Thoracic aorta (tissue), 2 donors: Measurements from ENCODE around the gene CLCN2. TPM values are rescaled to one million over a fixed set of nuclear protein-coding genes. Genes with fewer than 3 reads are reported as not detected.

Source experiments
- ATAC-seq: fragments of 150-250 bp; one replicate; pipeline ENCODE4 v1.8.0; 2017; ENCODE audit warnings: low read depth; ENCODE audit not compliant: insufficient number of reproducible peaks, low FRiP score
- DNase-seq: peaks from one replicate; pipeline ENCODE4 v3.0.0-alpha.2; 2020; ENCODE audit warnings: low spot score
- H3K27ac ChIP-seq, 2 donors: fragments of 200-600 bp; sonication (generic); 1 replicate in 1 of 2; 2 replicates in 1 of 2; pipeline ENCODE4 v1.5.1; 2016; ENCODE audit warnings: mild to moderate bottlenecking in 2 of 2, moderate library complexity in 2 of 2
- H3K27me3 ChIP-seq: fragments of 200-600 bp; sonication (generic); replicated peaks from 2 replicates; pipeline ENCODE4 v1.6.0; 2016; ENCODE audit warnings: mild to moderate bottlenecking; ENCODE audit not compliant: insufficient read depth
- H3K36me3 ChIP-seq: fragments of 200-600 bp; sonication (generic); one replicate; pipeline ENCODE4 v1.5.1; 2016
- H3K4me1 ChIP-seq, 2 donors: fragments of 200-600 bp; sonication (generic); 1 replicate in 1 of 2; 2 replicates in 1 of 2; pipeline versions ENCODE4 v1.5.1 to v1.6.0; 2016; ENCODE audit warnings: low read depth in 2 of 2, mild to moderate bottlenecking in 1 of 2; ENCODE audit not compliant: control insufficient read depth in 1 of 2
- H3K4me3 ChIP-seq: fragments of 200-600 bp; sonication (generic); 2 replicates; pipeline ENCODE4 v1.5.1; 2016; ENCODE audit warnings: mild to moderate bottlenecking
- H3K9me3 ChIP-seq: fragments of 200-600 bp; sonication (generic); 2 replicates; pipeline ENCODE4 v1.5.1; 2016
- CTCF ChIP-seq: fragments of 200-600 bp; sonication (generic); IDR thresholded peaks from one replicate; pipeline ENCODE4 v1.5.1; 2019; ENCODE audit warnings: antibody characterized with exemption
- total RNA-seq, 2 donors: library from RNA; depleted of rRNA; stranded (reverse); fragments of >200 nt; gene quantifications; one replicate each; pipeline versions ENCODE4 v1.1.0 to v1.2.3, GENCODE V29; 2016

CLCN2 gene
- total RNA-seq, 2 donors from 2014 or later, result 4.3 to 8.0 TPM

DNA sequence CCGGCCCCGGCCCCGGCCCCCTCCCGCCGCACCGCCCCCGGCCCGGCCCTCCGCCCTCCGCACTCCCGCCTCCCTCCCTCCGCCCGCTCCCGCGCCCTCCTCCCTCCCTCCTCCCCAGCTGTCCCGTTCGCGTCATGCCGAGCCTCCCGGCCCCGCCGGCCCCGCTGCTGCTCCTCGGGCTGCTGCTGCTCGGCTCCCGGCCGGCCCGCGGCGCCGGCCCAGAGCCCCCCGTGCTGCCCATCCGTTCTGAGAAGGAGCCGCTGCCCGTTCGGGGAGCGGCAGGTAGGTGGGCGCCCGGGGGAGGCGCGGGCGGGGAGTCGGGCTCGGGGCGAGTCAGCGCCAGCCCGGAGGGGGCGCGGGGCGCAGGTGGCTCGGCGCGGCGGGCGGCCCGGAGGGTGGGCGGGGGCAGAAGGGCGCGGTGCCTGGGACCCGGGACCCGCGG lies 18.8 kb upstream of the CLCN2 start:
- Histone ChIP-seq H3K27ac (no peak overlapping the region), H3K4me3 (peak overlapping the region; percentile 77), H3K36me3 (no peaks in the 10 kb centered on the region), H3K9me3 (no peaks in the 10 kb centered on the region), H3K4me1 (peaks cover 4 to 13% of the 10 kb centered on the region in 2 donors), H3K27me3 (no peaks in the 10 kb centered on the region)
- no peak for TF ChIP-seq CTCF
- DNase-seq (no peak), ATAC-seq (no peak)

DNA sequence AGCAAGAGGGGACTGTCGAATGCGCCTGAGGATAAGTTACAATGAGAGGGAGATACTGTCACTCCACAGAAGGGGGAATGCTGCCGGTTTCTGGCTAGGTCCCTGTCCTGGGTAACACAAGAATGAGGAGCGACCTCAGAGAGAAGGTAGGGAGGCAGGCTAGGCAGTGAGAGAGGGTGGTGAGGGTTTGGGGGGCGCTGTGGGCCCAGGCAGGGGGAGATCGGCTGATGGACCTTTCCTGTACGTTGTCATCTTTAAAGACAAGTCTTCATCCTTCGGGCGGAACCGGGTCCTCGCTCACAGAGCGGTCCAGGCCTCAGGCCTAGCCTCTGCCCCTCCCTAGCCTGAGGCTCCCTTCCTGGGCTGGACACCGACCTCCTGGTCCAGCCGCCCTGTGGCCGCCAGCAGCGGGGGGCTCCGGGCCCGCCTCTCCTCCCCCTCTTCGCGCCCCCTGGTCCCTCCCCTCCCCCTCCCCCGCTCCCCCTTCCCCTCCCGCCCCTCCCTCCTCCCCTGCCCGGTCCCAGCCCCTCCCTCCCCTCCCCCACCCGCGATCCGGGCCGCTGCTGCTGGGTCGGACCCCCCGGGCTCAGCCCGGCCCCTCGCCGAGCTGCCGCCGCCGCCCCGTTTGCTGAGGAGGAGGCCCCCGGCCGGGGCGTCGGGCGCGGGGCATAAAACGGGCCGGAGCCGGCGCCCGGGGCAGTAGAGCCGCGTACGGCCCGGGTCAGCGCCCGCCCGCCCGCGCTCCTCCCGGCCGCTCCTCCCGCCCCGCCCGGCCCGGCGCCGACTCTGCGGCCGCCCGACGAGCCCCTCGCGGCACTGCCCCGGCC lies 18.2 kb upstream of the CLCN2 start, which contains the start of gene CHRD:
TSS of gene CHRD (plus strand) at position 697 of the 827 bp plus-strand sequence. CDS start 265 bp downstream, outside the sequence.
- Histone ChIP-seq H3K4me3 (peak within 1 kb of the TSS; percentile 77), H3K36me3 (no peaks in the 10 kb centered on the region), H3K27ac (no peak within 1 kb of the TSS), H3K9me3 (no peaks in the 10 kb centered on the region), H3K4me1 (peaks cover 4 to 13% of the 10 kb centered on the region in 2 donors), H3K27me3 (no peaks in the 10 kb centered on the region)
- DNase-seq (no peak), ATAC-seq (no peak)
- TF ChIP-seq CTCF, result no peak

GRCh38 chr3:184378651-184379357 lies 17.4 kb upstream of the CLCN2 start:
- Histone ChIP-seq H3K4me1 (peaks cover 4 to 13% of the 10 kb centered on the region in 2 donors), H3K4me3 (peak overlapping the region; percentile 61), H3K27ac (no peak overlapping the region), H3K27me3 (no peaks in the 10 kb centered on the region), H3K36me3 (no peaks in the 10 kb centered on the region), H3K9me3 (no peaks in the 10 kb centered on the region)
- ATAC-seq (no peak), DNase-seq (no peak)
- TF ChIP-seq CTCF, result no peak

GRCh38 chr3:184377882-184378445 lies 16.6 kb upstream of the CLCN2 start, which contains the start of gene THPO:
TSS of gene THPO (minus strand) at chr3:184378207. CDS start at chr3:184376259, 1,948 bp downstream.
- no peaks in the 10 kb centered on the region for H3K27me3 ChIP-seq
- peaks cover 4 to 13% of the 10 kb centered on the region in 2 donors for H3K4me1 ChIP-seq
- no peak within 1 kb of the TSS for H3K4me3 ChIP-seq
- ATAC-seq (no peak), DNase-seq (no peak)
- no peaks in the 10 kb centered on the region for H3K9me3 ChIP-seq
- no peak within 1 kb of the TSS for H3K27ac ChIP-seq
- no peak for TF ChIP-seq CTCF
- H3K36me3 ChIP-seq, result no peaks in the 10 kb centered on the region

GRCh38 chr3:184377374-184377773 lies 16.0 kb upstream of the CLCN2 start:
- no peak overlapping the region for H3K4me3 ChIP-seq
- H3K27ac ChIP-seq, result no peak overlapping the region
- no peaks in the 10 kb centered on the region for H3K9me3 ChIP-seq
- no peaks in the 10 kb centered on the region for H3K36me3 ChIP-seq
- no peaks in the 10 kb centered on the region for H3K27me3 ChIP-seq
- TF ChIP-seq CTCF, result no peak
- DNase-seq (no peak), ATAC-seq (no peak)
- H3K4me1 ChIP-seq, result peaks cover 4 to 13% of the 10 kb centered on the region in 2 donors
